Raji (cell line): ENCODE measurements around the gene HMX1.

ENCODE experiments used
- POLR2A ChIP-seq: IDR thresholded peaks from 2 replicates; pipeline ENCODE4 v1.6.1; 2011; ENCODE audit warnings: low read depth, low read length, control low read depth; ENCODE audit not compliant: insufficient read depth

HMX1 gene

GRCh38 chr4:8913121-8913857 lies 41.6 kb upstream of the HMX1 start:
- no peak for TF ChIP-seq POLR2A

- no peak for TF ChIP-seq POLR2A
These were observed 40.9 kb upstream of the HMX1 start for GRCh38 chr4:8912506-8912905.

- TF ChIP-seq POLR2A, result no peak
These were observed 40.4 kb upstream of the HMX1 start for GRCh38 chr4:8912089-8912455.

DNA sequence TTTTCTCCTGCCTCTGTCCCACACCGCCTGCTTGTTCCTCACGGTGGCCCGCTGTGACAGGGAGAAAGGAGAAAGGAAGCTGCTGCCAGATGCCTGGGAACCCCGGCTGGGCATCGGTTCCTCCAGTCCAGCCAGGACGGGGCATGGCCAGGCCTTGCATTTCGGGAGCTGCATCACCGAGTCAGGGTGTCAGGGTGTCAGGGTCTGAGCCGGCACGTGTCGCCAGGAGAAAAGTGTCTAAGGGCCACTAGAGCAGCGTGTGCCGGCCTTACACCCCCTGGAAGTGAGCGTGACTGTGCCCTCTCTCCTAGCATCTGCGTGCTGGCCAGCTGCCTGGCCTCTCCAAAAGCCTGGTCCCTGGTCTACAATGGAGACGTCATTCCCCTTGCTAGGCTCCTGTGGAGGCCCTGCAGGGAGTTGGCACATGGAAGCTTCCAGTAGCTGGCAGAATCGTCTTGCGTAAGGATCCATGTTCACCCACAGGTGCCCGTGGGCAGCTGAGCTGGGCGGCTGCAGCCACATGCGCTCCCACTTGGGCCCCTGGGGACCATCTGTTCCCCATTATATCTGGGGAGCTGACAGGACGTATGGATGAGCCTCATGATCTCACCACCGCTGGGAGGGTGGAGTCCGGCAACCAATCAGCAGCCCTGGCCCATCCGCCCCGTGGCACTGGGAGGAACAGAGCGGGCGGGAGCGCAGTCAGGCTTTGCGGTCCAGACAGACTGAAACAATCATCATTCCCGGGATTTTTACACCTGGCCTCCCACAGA lies 39.9 kb upstream of the HMX1 start:
- no peak for TF ChIP-seq POLR2A

DNA sequence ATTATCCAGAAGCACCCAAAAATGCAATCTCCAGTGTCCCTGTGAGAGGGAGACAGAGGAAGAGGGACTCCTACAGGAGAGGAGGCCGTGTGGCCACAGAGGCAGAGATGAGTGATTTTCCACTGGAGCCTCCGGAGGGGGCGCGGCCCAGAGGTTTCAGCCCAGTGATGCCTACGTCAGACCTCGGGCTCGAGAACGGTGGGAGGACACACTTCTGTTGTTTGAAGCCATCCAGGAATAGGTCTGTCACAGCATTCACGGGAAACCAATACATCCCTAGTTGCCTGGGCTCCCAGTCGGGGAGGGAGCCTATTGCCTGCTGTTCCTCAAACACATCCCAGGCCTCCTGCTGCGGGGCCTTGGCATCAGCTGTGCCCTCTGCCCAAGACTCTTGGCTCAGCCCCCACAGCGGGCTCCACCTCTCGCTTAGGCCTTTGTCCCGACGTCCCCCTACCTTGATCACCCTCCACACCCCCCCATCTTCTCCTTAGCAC lies 39.2 kb upstream of the HMX1 start:
- TF ChIP-seq POLR2A, result no peak

GRCh38 chr4:8910100-8910821 lies 38.6 kb upstream of the HMX1 start:
- TF ChIP-seq POLR2A, result no peak

GRCh38 chr4:8909548-8909947 lies 37.9 kb upstream of the HMX1 start:
- TF ChIP-seq POLR2A, result no peak

DNA sequence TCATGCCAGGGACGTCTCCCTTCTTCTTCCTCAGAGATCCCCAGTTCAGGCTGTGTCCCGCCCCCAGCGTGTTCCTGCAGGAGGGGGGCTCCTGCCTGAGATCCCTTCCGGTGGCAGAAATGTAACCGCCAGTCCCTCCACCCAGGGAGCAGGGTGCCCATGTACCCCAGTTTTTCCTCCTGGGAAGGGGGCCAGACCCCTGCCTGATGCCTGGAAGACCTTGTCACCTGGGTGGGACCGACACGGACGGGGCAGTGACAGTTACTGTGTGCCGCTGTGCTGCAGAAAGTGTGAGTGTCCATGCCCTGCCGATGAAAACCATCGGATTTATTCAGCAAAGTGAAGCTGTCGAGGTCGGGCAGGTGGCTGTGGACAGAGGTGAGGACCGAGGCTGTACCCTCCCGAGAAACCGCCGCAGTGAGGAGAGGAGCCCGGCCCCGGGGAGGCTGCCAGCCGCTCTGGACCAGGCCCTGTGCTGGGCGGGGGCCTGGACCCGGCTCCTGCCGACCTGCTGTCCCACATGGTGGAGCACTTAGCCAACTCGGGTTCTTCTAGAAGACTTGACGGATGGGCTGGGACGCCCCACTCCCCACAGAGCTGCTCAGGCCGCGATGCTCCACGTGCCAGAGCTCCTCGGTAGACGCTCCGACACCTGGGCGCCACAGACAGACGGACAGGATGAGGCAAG lies 36.7 kb upstream of the HMX1 start:
- no peak for TF ChIP-seq POLR2A

- TF ChIP-seq POLR2A, result no peak
These were observed 36.1 kb upstream of the HMX1 start for GRCh38 chr4:8907596-8908205.

DNA sequence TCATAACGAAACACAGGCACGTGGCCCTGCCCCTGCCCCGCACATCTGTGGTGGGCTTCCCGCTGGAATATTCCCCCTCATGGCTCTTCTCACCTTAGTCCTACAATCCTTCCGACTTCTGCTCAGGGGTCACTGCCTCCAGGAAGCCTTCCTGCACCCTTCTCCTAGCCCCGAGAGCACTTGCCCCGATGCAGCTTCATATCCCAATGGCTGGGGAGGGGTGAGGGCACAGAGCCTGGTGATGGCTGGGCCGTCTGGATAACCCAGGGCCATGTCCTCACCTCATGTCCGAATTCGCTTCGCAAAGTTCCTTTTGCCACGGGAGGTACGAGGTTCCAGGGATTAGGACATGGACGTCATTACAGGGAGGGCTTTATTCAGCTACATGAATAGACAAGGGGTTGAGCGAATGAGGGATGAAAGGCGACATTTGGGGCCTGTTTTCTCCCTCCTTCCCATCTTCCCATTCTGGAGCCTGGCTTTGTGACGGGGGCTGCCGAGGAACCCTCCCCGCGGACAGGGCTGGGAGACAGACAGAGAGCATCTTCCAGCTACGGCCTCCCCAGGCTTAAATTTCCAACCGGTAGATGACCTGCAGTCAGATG lies 35.5 kb upstream of the HMX1 start:
- no peak for TF ChIP-seq POLR2A

DNA sequence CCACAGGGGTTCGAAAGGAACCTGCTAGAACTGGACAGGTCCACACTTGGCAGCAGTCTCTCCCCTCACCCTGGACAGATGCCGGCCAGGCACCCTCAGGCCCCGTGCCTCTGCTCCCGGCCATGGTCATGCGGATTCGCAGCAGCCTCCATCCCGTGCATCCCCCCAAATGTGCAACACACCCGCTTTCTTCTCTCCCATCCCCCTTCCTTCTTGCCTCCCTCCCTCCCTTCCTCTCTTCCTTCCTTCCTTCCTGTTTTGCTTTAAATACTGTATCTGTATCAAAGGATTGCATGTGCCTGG lies 35.0 kb upstream of the HMX1 start:
- no peak for TF ChIP-seq POLR2A

DNA sequence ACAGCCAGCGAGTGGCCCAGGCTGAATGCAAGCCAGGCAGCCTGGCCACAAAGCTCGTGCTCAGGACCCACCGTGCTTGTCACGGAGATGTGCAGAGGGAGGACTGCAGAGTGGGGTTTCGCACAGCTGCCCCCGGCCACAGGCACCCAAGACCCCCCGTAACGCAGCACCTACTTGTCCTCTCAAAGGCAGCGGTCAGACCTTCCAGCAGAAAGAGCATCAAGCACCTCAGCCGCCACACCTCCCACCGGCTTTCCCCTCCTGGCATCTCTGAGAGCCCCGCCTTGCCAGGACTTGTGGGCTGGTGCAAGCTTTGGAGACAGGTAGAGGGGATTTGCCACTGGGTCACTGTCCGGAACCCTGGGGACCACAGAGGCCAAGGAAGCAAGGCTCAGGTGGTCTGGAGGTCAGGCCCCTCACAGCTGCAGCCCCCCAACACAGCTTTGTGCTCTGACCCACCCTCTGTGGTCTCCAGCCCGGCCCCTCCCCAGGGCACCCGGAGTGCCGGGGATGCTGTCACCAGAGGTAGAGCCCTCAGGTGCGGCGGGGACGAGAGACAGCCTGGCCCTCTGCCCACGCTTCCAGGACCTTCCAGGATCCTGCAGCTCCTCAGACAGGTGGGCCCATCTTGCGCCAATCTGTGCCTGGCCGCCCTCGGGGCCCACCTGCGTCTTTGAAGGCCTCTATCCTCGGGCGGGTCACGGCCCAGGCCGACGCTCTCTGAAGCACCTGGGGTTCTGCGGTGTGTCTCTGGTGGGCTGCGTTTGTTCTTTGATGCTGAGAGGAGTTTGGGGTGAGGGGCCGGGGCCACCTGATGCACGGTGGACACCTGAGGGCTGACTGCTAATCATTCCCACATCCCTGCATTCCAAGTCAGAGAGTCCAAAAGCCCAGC lies 34.4 kb upstream of the HMX1 start:
- no peak for TF ChIP-seq POLR2A

DNA sequence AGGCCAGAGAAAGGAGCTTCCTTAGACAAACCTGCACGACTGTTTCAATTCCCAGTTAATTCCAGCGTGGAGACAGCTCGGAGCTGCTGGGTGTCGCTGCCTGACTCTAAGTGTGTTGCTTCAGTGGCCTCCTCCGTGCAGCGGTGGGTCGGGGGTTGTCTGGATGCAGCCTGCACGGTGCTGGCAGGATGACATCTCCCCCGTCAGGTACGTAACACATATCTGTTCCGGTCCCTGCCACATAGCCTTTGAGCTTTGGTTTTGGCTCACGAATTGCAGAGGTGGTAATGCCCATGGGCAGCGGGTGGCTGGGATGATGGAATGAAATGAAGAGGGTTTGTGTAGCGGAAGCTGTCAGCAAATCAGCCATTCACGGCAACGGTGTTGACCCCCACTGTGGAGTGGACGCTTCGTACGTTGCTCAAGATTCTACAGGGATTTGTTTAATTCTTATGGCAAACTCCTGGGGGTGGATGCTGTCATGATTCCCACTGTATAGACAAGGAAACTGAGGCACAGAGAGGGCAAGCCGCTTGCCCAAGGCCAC lies 33.7 kb upstream of the HMX1 start:
- TF ChIP-seq POLR2A, result no peak
